ENCODE results near the gene PHTF2.
A peak's percentile ranks its signal among the peaks of the same experiment; 100 is the strongest.

PHTF2 gene

DNA sequence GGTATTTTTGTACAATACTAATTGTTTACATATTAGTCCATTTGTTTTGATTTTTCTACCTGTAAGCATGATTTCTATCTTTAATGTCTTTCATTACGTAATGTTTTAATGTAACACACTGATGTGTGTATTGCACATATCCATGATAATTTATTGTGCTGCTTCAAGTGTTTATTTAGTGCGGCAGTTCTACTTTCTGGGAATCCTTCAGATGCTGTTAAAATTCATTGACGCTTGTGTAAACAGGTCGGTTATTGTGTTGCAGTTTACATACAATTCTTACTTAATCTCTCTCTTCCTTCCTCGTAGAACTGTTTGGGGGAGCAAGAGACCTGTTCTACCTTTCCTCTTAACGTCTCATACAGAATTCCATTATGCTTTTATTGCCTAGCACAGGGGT is 7.2 kb upstream of the PHTF2 start:
- TF ChIP-seq, protein P1, sequence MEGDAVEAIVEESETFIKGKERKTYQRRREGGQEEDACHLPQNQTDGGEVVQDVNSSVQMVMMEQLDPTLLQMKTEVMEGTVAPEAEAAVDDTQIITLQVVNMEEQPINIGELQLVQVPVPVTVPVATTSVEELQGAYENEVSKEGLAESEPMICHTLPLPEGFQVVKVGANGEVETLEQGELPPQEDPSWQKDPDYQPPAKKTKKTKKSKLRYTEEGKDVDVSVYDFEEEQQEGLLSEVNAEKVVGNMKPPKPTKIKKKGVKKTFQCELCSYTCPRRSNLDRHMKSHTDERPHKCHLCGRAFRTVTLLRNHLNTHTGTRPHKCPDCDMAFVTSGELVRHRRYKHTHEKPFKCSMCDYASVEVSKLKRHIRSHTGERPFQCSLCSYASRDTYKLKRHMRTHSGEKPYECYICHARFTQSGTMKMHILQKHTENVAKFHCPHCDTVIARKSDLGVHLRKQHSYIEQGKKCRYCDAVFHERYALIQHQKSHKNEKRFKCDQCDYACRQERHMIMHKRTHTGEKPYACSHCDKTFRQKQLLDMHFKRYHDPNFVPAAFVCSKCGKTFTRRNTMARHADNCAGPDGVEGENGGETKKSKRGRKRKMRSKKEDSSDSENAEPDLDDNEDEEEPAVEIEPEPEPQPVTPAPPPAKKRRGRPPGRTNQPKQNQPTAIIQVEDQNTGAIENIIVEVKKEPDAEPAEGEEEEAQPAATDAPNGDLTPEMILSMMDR (conservative IDR thresholded peaks at IDR 0.05; ENCODE audit: low read depth, low read length), result no peak
- no peak for DNase-seq (ENCODE audit: low read depth)
- no peak overlapping the region for H3K4me3 ChIP-seq (ENCODE audit: low read depth, low read length)

DNA sequence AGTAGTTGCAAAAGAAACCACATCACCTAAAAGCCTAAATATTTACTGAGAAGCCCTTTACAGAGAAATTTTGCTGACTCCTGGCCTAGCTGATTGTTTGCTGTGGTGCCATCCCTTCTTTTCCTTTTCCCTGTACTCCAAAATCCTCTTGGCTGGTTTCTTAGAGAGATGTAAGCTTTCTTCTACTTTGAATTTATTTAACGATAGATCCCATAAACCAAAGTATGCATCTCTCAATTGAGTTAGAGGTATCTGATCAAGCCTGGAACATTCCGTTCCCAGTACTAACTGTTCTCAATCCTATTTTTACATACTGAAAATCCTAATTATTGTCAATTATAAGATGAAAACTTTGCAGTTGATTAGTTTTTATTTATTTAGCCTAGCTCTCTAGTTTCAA is 6.6 kb upstream of the PHTF2 start:
- no peak overlapping the region for H3K4me3 ChIP-seq (ENCODE audit: low read depth, low read length)
- TF ChIP-seq, protein P1 (conservative IDR thresholded peaks at IDR 0.05; ENCODE audit: low read depth, low read length), result no peak
- DNase-seq (ENCODE audit: low read depth), result peak; percentile 35

DNA sequence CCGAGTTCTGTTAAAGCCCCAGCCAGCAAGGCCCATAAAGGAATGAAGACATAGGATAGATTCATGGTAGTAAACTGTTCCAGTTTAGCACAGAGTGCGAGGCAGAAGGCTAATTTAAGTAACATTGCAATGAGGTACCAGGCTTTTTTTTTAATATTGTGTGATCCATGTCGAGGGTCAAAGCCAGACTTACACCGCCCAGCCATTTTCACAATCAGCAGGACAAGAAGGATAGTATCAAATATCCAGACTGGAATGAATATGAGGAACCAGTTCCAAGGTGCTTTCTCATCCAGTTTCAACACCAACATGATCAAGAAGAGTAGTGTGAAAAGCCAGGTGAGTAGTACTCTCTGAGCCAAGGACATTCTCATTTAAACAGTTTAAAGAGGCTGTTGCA is 4.6 kb upstream of the PHTF2 start:
- DNase-seq (ENCODE audit: low read depth), result no peak
- TF ChIP-seq, protein P1 (conservative IDR thresholded peaks at IDR 0.05; ENCODE audit: low read depth, low read length), result no peak
- no peak overlapping the region for H3K4me3 ChIP-seq (ENCODE audit: low read depth, low read length)

DNA sequence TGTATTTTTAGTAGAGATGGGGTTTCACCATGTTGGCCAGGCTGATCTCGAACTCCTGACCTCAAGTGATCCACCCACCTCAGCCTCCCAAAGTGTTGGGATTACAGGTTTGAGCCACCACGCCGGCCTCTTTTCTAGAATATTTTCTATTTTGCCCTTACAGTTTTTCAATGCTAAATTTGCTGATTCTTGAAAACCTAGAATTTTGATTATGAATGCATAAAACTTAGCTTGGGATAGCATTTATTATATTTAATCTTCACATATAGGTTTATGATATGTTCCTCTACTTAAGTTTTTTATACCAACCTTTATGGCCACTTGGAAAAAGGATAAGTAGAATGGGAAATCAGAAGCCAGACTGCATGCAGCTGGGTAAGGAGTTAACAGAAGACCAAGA is 2.5 kb upstream of the PHTF2 start:
- no peak for DNase-seq (ENCODE audit: low read depth)
- no peak overlapping the region for H3K4me3 ChIP-seq (ENCODE audit: low read depth, low read length)
- TF ChIP-seq, protein P1 (conservative IDR thresholded peaks at IDR 0.05; ENCODE audit: low read depth, low read length), result no peak

DNA sequence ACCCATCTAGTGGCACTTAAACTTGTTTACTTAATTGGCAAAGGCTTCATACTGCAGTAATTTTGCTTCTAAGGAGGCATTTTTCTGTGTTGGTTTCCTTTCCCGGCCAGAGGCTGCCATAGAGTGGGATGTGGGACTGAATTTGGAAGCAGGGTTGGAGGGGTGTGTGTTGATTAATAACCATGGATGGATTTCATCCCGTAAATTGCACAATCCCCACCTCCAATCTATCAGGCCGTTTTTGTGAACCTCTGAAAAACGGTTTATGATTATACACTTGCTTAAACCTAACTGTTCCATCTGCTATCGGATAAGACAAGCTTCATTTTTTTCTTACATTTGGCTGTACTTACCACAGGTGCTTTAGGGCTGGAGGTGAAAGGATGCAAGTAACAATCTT is 1.6 kb upstream of the PHTF2 start:
- TF ChIP-seq, protein P1 (conservative IDR thresholded peaks at IDR 0.05; ENCODE audit: low read depth, low read length), result no peak
- DNase-seq (ENCODE audit: low read depth), result no peak
- H3K4me3 ChIP-seq (ENCODE audit: low read depth, low read length), result peak overlapping the region; percentile 80

DNA sequence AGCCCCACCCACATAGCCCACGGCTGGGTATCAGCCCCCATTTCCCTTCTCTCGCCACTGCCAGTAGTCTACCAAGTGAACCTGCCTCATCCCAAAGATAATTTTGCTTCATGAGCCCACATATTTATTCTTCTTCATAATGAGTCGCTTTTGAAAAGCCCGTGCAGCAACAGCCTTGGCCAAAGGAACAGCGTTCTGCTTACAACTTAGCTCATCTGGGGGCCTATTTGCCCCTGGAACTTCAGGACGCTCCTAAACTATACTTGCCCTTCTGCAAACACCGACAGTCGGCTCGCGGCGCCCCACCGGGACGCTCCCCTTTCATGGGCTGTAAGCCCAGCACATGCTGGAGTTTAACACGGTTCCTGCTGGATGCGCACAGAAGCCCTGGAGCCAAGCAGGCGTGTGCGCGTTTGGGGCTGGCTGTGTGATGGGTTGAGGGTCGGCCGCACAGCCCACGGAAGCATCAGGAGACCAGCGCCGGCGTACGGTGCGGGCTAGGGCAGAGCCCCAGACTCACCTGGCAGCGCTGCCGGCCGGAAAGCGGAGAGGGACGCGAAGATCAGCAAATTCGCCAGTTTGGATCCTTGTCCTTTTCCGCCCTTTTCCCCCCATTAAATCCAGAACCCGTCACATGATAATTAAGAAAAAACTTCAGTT is 709 bp upstream of the PHTF2 start:
- no peak for DNase-seq (ENCODE audit: low read depth)
- TF ChIP-seq, protein P1 (conservative IDR thresholded peaks at IDR 0.05; ENCODE audit: low read depth, low read length), result no peak
- peak overlapping the region; percentile 80 for H3K4me3 ChIP-seq (ENCODE audit: low read depth, low read length)

Data from choroid plexus epithelial cell (primary cell).